ENCODE data around the gene RAB4A.

RAB4A gene, protein sequence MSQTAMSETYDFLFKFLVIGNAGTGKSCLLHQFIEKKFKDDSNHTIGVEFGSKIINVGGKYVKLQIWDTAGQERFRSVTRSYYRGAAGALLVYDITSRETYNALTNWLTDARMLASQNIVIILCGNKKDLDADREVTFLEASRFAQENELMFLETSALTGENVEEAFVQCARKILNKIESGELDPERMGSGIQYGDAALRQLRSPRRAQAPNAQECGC

DNA sequence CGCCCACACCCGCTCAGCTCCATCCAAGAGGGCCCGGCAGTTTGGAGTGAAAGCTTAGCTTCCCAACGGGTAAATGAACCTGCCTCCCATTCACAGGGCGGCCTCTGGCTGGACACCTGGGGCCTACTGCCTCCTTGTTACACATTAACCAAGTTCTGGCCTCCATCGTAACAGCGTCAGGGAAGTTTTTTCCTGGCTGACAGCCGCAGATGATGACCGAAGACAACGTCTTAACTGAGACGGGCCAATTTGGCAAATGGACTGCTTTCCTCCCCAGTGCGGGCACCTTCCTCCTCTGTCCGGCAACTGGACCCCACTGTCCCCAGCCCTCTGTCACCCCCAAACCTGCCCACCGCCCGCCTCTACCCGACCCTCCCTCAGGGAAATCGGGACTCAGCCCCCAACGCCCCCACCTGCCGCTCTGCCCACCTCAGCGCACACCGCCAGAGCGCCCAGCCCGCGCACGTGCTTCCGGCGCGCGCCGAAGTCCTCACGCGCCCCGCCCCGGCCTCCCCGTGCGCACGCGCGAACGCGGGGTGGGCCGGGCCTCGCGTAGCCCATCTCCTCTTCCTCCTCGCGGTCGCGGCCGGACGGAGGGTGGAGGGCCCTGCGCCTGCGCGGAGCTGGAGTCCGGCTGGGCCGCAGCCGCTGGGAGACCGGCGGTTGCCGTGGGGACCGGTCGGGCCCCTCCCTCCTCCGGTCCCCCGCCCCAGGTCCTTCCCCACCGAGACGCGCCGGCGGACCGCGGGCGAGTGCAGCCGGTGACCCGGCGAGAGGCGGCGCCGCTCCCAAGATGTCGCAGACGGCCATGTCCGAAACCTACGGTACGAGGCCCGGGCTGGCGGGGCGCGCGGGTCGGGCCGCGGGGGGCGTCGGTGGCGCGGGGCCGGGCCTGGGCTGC is at the start of gene RAB4A:
TSS of gene RAB4A (plus strand) at position 565 of the 901 bp plus-strand sequence. CDS start at position 794, 229 bp downstream.
- peak; percentile 90 for DNase-seq

DNA sequence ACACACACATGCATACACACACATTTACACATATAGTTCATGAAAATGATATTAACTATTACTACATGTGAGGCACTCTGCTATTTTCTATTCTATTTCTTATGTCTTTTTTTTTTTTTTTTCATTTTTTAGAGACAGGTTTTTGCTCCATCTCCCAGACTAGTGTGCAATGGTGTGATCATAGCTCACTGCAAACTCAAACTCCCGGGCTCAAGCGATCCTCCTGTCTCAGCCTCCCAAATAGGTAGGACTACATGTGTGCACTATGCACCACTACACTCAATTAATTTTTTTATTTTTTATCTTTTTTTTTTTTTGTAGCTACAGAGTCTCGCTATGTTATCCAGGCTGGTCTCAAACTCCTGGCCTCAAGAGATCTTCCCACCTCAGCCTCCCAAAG is 48.8 kb upstream of the RAB4A start:
- DNase-seq: no peak

DNA sequence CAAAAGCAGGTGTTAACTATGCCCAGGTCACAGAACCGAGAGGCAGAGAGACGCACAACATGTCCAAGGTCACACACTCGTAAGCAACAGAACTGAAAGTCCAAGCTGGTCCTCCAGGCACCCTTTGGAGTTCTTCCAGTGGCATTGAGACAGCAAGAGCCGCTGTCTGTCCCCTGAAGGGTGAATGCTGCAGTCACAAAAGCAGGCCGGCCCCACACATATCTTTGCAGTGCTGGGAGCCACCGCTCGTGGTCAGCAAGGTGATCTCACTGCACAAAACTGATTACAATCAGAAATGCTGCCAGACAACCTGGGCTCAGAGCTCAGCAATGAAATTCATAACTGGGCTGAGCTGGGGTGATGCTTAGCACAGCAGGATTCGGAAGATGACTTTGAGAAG is 47.4 kb upstream of the RAB4A start:
- DNase-seq: no peak

- DNase-seq: no peak
These were observed 46.6 kb upstream of the RAB4A start for GRCh38 chr1:229224308-229224707.

DNA sequence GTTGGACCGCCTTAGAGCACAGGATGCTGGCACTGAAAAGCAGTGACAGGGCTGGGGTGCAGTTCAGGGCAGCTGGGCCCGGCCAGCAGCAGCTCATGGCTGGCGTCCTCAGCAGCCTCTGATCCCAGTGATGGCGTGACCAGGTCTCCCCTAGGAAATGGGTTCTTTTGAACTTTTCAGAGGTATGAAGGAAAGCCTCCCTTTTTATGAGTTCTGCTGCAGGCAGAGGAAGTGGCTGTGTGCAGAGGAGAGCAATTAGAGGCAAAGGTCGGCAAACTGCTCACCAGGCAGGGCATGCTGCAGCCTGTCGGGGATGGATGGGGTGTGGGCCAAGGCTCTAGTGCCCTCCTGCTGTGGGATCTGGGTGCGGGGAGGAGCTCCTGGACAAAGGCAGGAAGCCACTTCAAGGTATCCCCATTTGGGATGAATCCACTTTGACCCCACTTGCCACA is 45.6 kb upstream of the RAB4A start:
- DNase-seq: no peak

DNA sequence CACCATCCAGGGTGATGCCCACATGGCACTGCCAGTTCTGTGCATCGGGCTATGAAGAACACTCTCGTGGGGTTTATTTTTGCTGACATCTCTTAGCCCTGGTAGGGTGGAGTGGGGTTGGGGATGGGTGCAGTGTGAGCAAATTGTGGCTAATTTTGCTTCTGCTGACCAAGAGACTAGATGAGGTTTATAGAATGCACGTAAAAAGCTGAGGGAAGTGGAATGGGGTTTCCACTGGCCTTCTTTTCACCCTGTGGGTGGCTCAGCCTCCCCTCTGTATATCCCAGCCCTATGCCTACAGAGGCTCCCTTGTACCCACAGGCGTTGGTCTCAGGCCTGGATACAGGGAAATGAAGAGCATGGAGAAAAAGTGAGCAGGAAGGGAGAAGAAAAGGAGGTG is 44.1 kb upstream of the RAB4A start:
- no peak for DNase-seq

GRCh38 chr1:229227298-229227919 is 43.5 kb upstream of the RAB4A start:
- DNase-seq: peak; percentile 80

GRCh38 chr1:229228522-229228921 is 42.4 kb upstream of the RAB4A start:
- no peak for DNase-seq

DNA sequence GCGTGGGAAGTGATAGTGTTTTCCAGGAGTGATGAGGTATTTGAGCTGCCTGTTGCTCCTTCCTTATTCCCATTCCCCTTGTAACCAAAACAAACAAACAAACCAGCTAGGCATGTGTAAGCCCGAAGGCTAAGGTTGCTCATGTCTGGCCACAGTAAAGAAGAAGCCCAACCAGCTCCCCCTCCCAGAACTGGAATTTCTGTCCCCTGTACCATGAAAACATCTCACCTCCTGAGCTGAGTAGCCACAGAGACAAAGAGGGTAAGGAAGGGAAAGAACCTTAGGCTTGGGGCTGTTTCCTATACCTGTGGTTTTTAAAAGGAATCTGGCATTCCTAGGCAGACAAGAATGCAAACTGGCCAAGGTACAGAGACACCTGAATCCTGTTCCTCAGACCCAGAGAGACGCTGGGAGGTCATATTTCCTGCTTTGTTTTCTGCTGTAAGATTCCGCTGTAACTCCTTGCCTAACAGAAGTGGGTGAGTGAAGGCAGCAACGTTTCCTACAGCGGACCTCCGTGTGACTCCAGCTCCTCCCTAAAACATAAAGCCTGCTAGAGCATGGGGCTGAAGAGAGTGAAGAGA is 41.7 kb upstream of the RAB4A start:
- DNase-seq: no peak

GRCh38 chr1:229229721-229230139 is 41.2 kb upstream of the RAB4A start:
- no peak for DNase-seq

- peak; percentile 44 for DNase-seq
These were observed 40.6 kb upstream of the RAB4A start for GRCh38 chr1:229230140-229230892.

GRCh38 chr1:229230893-229231753 is 39.8 kb upstream of the RAB4A start:
- DNase-seq: no peak

- peak; percentile 17 for DNase-seq
These were observed 39.2 kb upstream of the RAB4A start for GRCh38 chr1:229231754-229232119.

- no peak for DNase-seq
These were observed 35.9 kb upstream of the RAB4A start for GRCh38 chr1:229234870-229235472.

GRCh38 chr1:229237320-229237719 is 33.6 kb upstream of the RAB4A start:
- DNase-seq: no peak

DNA sequence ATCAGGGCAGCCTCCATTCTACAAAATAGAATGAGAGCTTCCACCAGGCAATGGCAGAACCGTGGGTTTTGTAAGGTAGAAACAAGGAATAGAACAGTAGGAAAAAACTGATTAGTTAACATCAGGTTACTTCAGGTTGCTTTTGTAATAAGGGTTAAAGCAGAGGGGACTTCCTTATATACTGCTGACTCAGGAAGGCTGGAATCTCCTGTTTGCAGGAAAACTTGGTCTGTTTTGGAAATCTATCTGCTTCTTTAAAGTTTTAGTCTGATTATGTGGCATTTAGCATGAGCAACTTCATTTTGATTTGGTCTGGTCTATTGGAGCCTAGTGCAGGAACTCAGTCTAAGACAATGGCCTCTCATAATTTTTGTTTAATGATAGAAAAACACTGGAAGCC is 32.7 kb upstream of the RAB4A start:
- no peak for DNase-seq

GRCh38 chr1:229238674-229239415 is 32.1 kb upstream of the RAB4A start:
- DNase-seq: no peak

DNA sequence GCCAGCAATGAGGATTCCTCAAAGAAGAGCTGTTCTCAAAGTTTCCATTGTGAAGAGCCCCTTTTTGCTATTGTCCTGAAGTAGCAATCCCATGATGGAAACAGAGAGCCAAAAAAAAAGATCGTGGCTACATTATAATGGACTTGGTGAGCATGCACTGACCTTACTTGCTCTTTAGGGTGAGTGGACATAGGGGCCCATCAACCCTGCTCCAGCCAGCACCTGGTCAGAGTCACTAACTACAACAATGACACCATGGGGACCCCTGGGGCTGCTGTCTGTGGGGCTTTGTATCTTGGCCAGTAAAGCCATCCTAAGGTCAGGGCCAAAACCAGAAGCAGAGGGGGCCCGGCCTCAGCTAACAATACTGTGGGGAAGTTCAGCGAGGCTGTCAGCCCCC is 30.4 kb upstream of the RAB4A start:
- no peak for DNase-seq

DNA sequence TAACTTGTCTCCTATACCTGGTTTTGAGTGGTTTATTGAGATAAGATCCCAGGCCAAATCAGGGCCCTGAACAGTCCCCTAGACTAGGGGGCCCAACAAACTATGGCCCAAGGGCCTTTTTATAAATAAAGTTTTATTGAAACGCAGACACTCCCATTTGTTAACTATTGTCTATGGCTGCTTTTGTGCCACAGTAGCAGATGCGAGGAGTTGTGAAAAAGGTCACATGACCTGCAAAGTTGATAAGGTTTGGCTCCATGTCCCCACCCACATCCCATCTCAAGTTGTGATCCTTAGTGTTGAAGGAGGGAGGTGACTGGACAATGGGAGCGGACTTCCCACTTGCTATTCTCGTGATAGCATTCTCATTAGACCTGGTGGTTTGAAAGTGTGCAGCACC is 29.5 kb upstream of the RAB4A start:
- no peak for DNase-seq

GRCh38 chr1:229243638-229244037 is 27.3 kb upstream of the RAB4A start:
- DNase-seq: no peak

DNA sequence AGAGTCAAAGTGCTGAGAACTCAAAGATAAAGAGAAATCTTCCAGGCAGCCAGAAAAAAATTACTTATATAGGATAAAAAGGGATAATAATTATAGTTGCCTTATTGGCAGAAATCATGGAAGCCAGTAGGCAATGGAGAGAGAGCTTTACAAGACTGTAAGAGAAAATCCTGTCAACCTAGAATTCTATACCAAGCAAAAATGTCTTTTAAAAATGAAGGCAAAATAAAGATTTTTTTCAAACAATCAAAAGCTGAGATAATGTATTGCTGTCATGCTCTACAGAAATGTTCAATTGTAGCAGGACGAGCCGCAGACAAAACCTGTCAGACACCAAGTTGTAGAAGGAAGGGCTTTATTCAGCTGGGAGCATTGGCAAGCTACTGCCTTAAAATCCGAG is 26.8 kb upstream of the RAB4A start:
- DNase-seq: no peak

All from OCI-M1 (cell line).